K562 (cell line): ENCODE measurements around the gene CYP2C18. TPM values are rescaled to one million over a fixed set of nuclear protein-coding genes. Genes with fewer than 3 reads are reported as not detected.

Experiments
- ATAC-seq: fragments of 200-7000 bp; cut with Tn5 transposase; 3 replicates; pipeline ENCODE4 v1.9.1; 2020; ENCODE audit warnings: moderate library complexity
- BruUV-seq: library from RNA; stranded (reverse); fragments of 400-500 nt; replicated peaks from 2 replicates; lab custom pipeline; 2021; lab: Mats Ljungman, UMichigan
- CTCF ChIA-PET: fragments of 300-600 bp; formaldehyde crosslinking; extraction: SDS; loops from one replicate; lab custom pipeline; 2021; ENCODE audit warnings: low intra/inter-chr PET ratio; lab: Yijun Ruan, JAX
- POLR2A ChIA-PET: fragments of 300-600, 350-650 bp; sonication (Branson Sonifier 250); formaldehyde crosslinking; extraction: SDS; loops from one replicate; lab custom pipeline; 2021; ENCODE audit warnings: antibody characterized with exemption, inconsistent platforms; lab: Yijun Ruan, JAX
- DNase-seq, 4 experiments: peaks; one replicate each; pipeline versions ENCODE4 v3.0.0 to v3.0.0-alpha.2; 2011 to 2018; ENCODE audit warnings: low spot score in 3 of 4, mixed read lengths in 3 of 4; ENCODE audit errors: extremely low read depth in 1 of 4
- FAIRE-seq: peaks from 2 replicates; lab custom pipeline; 2011; peaks lifted over from hg19 to GRCh38; lab: Jason Lieb, UNC
- H2AFZ ChIP-seq: 2 replicates; pipeline ENCODE4 v1.6.0; 2011; ENCODE audit warnings: low read depth, low read length, control low read depth, inconsistent platforms
- H3K27ac ChIP-seq: fragments of 200-600 bp; 3 replicates; pipeline ENCODE4 v1.8.0; 2011; ENCODE audit warnings: low read depth, mild to moderate bottlenecking, control low read depth, inconsistent platforms, low read length, moderate library complexity, mixed read lengths; ENCODE audit errors: extremely low read depth
- H3K27me3 ChIP-seq, 2 experiments: fragments of 300-600 bp in 1 of 2; 2 replicates in 1 of 2; 3 replicates in 1 of 2; pipeline versions ENCODE4 v1.6.0 to v1.8.0; 2011; ENCODE audit warnings: inconsistent platforms in 2 of 2, low read length in 2 of 2, mild to moderate bottlenecking in 1 of 2, mixed read lengths in 1 of 2, moderate library complexity in 1 of 2; ENCODE audit not compliant: control insufficient read depth in 2 of 2, insufficient read depth in 2 of 2
- H3K36me3 ChIP-seq: fragments of 300-600 bp; 3 replicates; pipeline ENCODE4 v1.8.0; 2011; ENCODE audit warnings: mild to moderate bottlenecking, low read length, inconsistent platforms; ENCODE audit not compliant: control insufficient read depth, insufficient read depth
- H3K4me1 ChIP-seq, 2 experiments: fragments of 200-600 bp in 1 of 2; replicated peaks in 1 of 2; 2 replicates in 1 of 2; 3 replicates in 1 of 2; pipeline versions ENCODE4 v1.5.1 to v1.8.0; 2011; ENCODE audit warnings: inconsistent platforms in 2 of 2, low read length in 2 of 2, mild to moderate bottlenecking in 1 of 2, mixed read lengths in 1 of 2, moderate library complexity in 1 of 2; ENCODE audit not compliant: control insufficient read depth in 2 of 2, insufficient read depth in 2 of 2
- H3K4me2 ChIP-seq: 2 replicates; pipeline ENCODE4 v1.6.1; 2011; ENCODE audit warnings: low read length, control low read depth, inconsistent platforms, mixed read lengths; ENCODE audit not compliant: insufficient read depth
- H3K4me3 ChIP-seq: fragments of 200-600 bp; sonication (generic), shearing (Covaris generic); 2 replicates; pipeline ENCODE4 v1.5.1; 2016; ENCODE audit warnings: control low read depth, inconsistent platforms
- H3K79me2 ChIP-seq: fragments of 200-600 bp; 3 replicates; pipeline ENCODE4 v1.8.0; 2011; ENCODE audit warnings: low read length, inconsistent platforms; ENCODE audit not compliant: control insufficient read depth, insufficient read depth
- H3K9ac ChIP-seq, 2 experiments: 2 replicates each; pipeline versions ENCODE4 v1.6.0 to v1.6.1; 2011; ENCODE audit warnings: low read depth in 2 of 2, low read length in 2 of 2, control low read depth in 1 of 2, inconsistent platforms in 1 of 2, mild to moderate bottlenecking in 1 of 2, mixed read lengths in 1 of 2; ENCODE audit not compliant: insufficient read depth in 1 of 2
- H3K9me1 ChIP-seq: one replicate; pipeline ENCODE4 v1.6.0; 2011; ENCODE audit warnings: inconsistent platforms, mild to moderate bottlenecking, low read length, moderate library complexity; ENCODE audit not compliant: control insufficient read depth, insufficient read depth
- H3K9me3 ChIP-seq: replicated peaks from 2 replicates; pipeline ENCODE4 v1.5.1; 2011; ENCODE audit warnings: low read depth, low read length, inconsistent platforms; ENCODE audit not compliant: control insufficient read depth, insufficient read depth
- H4K20me1 ChIP-seq: replicated peaks from 2 replicates; pipeline ENCODE4 v1.6.1; 2011; ENCODE audit warnings: low read length, inconsistent platforms, mixed read lengths; ENCODE audit not compliant: control insufficient read depth, insufficient read depth
- FOXJ2 ChIP-seq: fragments of 200-800 bp; sonication (Bioruptor generic); IDR thresholded peaks from 2 replicates; pipeline ENCODE4 v1.6.1; 2016; ENCODE audit warnings: missing genetic modification characterization, missing compliant biosample characterization
- HMG20B ChIP-seq: fragments of 250-450 bp; sonication (Bioruptor Pico); IDR thresholded peaks from 2 replicates; pipeline ENCODE4 v1.5.0; 2021; ENCODE audit warnings: mild to moderate bottlenecking
- MTF1 ChIP-seq: fragments of 250-450 bp; sonication (Bioruptor Pico); IDR thresholded peaks from 2 replicates; pipeline ENCODE4 v1.9.0; 2021; ENCODE audit warnings: moderate library complexity, mild to moderate bottlenecking, inconsistent platforms, borderline replicate concordance
- PHF21A ChIP-seq: fragments of 450-650 bp; IDR thresholded peaks from 2 replicates; pipeline ENCODE4 v1.6.1; 2017; ENCODE audit warnings: low read depth, borderline replicate concordance
- RAD51 ChIP-seq: fragments of 450-650 bp; IDR thresholded peaks from 2 replicates; pipeline ENCODE4 v1.7.1; 2016; ENCODE audit warnings: low read depth, mild to moderate bottlenecking, borderline replicate concordance
- RHOXF2B ChIP-seq: fragments of 250-450 bp; sonication (Bioruptor Pico); conservative IDR thresholded peaks from 2 replicates; pipeline ENCODE4 v1.5.1; 2021
- SIRT6 ChIP-seq: IDR thresholded peaks from one replicate; pipeline ENCODE4 v1.6.1; 2012; ENCODE audit warnings: low read depth, mild to moderate bottlenecking, control low read depth, inconsistent platforms, low read length, moderate library complexity
- TCF7 ChIP-seq: sonication (generic); IDR thresholded peaks from 2 replicates; pipeline ENCODE4 v1.6.1; 2016; ENCODE audit warnings: antibody characterized with exemption, borderline replicate concordance
- YBX1 ChIP-seq: fragments of 450-650 bp; IDR thresholded peaks from 2 replicates; pipeline ENCODE4 v1.7.1; 2016; ENCODE audit warnings: mild to moderate bottlenecking
- ZNF24 ChIP-seq: fragments of 450-650 bp; IDR thresholded peaks from 2 replicates; pipeline ENCODE4 v1.6.1; 2016
- ZNF79 ChIP-seq: fragments of 250-450 bp; sonication (Bioruptor Pico); IDR thresholded peaks from 2 replicates; pipeline ENCODE4 v1.4.0; 2020; ENCODE audit warnings: low read depth, mild to moderate bottlenecking, moderate library complexity
- WGBS: fragments of 100-300 bp; shearing (Covaris generic); methylation state at CpG from one replicate; pipeline ENCODE4 v1.1.6; 2016; ENCODE audit warnings: low coverage, mixed read lengths; ENCODE audit not compliant: insufficient coverage; ENCODE audit errors: missing lambda C conversion rate; 5-methylcytosine and 5-hydroxymethylcytosine counted together
- in situ Hi-C: fragments of 300-500 bp; cut with MboI; formaldehyde crosslinking; loops from 4 replicates; pipeline ENCODE4 v1.15.0; 2018; ENCODE audit warnings: inconsistent platforms, mixed read lengths
- intact Hi-C: fragments of 100-400 bp; cut with micrococcal nuclease; formaldehyde crosslinking; loops from 2 replicates; pipeline ENCODE4 v1.14.2; 2022
- polyA plus RNA-seq, 8 experiments: library from polyadenylated mRNA; depleted of rRNA in 4 of 8; stranded (reverse) in 5 of 8; unstranded in 3 of 8; fragments of >200 nt; fragmentation: Nextera tagmentation in 2 of 8; fragmentation: Illumina TruSeq in 1 of 8; extraction: Ambion mirVana in 2 of 8; extraction: Trizol in 1 of 8; gene quantifications; 2 replicates each; pipeline versions ENCODE4 v1.2.1 to v1.2.3, GENCODE V29; 2011 to 2014; ENCODE audit warnings: inconsistent platforms in 1 of 8, missing spikeins in 1 of 8
- total RNA-seq, 7 experiments: library from RNA; depleted of rRNA in 6 of 7; stranded (reverse); fragments of >200 nt in 6 of 7; fragmentation: Illumina TruSeq in 2 of 7; extraction: Trizol in 2 of 7; gene quantifications; 2 replicates each; pipeline versions ENCODE4 v1.2.1 to v1.2.3, GENCODE V29; 2011 to 2021; ENCODE audit warnings: low replicate concordance in 1 of 7
- TF ChIP-seq, protein P1 (sequence below), 2 experiments: fragments of 450-650 bp; IDR thresholded peaks; 2 replicates each; pipeline ENCODE4 v1.6.1; 2016

The CYP2C18 gene
- total and polyA plus RNA-seq, 9 of the 15 experiments (the other 6 are each of a cell fraction or from before 2014, with no cell fraction given), result not detected

DNA sequence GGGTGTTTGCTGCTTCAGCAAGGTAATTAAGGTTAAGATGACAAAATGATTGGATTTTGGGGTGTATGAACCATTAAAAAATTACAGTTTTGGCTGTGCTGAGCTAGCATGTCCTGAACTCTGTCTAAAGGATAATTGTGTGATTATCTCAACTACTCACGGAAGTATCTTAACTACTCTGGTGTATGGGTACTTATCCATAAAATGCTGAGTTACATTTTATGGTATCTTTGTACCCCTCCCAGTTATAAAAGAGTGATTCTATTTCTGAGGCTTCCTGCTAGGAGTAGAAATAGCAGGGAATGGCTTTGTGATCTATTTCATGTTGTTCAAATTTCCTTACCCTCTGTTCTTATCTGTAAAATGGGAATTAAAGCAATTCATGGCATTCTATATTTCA lies 22.6 kb downstream of the CYP2C18 start:
- BruUV-seq, result no TSS peak
- ATAC-seq, result no peak
- Histone ChIP-seq H4K20me1 (no peaks in the 10 kb centered on the region), H3K79me2 (no peaks in the 10 kb centered on the region), H3K9me1 (no peaks in the 10 kb centered on the region), H3K27ac (no peak overlapping the region), H3K4me1 (no peaks in the 10 kb centered on the region), H3K9me3 (no peaks in the 10 kb centered on the region), H3K4me2 (no peak overlapping the region), H3K36me3 (no peaks in the 10 kb centered on the region), H2AFZ (no peak overlapping the region), H3K27me3 (no peaks in the 10 kb centered on the region), H3K4me3 (no peak overlapping the region), H3K9ac (no peak overlapping the region)
- TF ChIP-seq MTF1 (CRISPR knock-in tag), result no peak
- no peak for TF ChIP-seq YBX1
- TF ChIP-seq HMG20B (CRISPR knock-in tag), result no peak
- no peak for TF ChIP-seq RAD51
- TF ChIP-seq, protein P1, sequence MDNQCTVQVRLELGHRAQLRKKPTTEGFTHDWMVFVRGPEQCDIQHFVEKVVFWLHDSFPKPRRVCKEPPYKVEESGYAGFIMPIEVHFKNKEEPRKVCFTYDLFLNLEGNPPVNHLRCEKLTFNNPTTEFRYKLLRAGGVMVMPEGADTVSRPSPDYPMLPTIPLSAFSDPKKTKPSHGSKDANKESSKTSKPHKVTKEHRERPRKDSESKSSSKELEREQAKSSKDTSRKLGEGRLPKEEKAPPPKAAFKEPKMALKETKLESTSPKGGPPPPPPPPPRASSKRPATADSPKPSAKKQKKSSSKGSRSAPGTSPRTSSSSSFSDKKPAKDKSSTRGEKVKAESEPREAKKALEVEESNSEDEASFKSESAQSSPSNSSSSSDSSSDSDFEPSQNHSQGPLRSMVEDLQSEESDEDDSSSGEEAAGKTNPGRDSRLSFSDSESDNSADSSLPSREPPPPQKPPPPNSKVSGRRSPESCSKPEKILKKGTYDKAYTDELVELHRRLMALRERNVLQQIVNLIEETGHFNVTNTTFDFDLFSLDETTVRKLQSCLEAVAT (IDR thresholded peaks at IDR 0.05), result no peak
- TF ChIP-seq ZNF24, result no peak
- no peak for TF ChIP-seq PHF21A
- TF ChIP-seq TCF7, result no peak
- no peak for TF ChIP-seq FOXJ2 (tag)
- no peak for TF ChIP-seq ZNF79 (CRISPR knock-in tag)
- no peak for TF ChIP-seq RHOXF2B (CRISPR knock-in tag)
- TF ChIP-seq SIRT6, result no peak
- ChIA-PET CTCF (no interaction called here), POLR2A (no interaction called here)
- DNase-seq, result no peak
- 5% methylated on average over 1 of the region's 1 CpG for WGBS
- in situ Hi-C loops, result no loop called here
- intact Hi-C loops, result no loop called here
- no peak for FAIRE-seq
